Keratinocyte (primary cell): Measurements from ENCODE around the gene CLEC16A. TPM values are rescaled to one million over a fixed set of nuclear protein-coding genes. Genes with fewer than 3 reads are reported as not detected.

Experiments
- DNase-seq: peaks from one replicate; pipeline ENCODE4 v3.0.0-alpha.2; 2011; ENCODE audit warnings: low read depth, missing footprints, low spot score
- FAIRE-seq: peaks from 2 replicates; lab custom pipeline; 2011; peaks lifted over from hg19 to GRCh38; lab: Jason Lieb, UNC
- H2AFZ ChIP-seq: 2 replicates; pipeline ENCODE4 v1.6.0; 2012; ENCODE audit warnings: low read length, control low read depth, inconsistent platforms; ENCODE audit not compliant: control insufficient read depth
- H3K27ac ChIP-seq: 2 replicates; pipeline ENCODE4 v1.5.1; 2011; ENCODE audit warnings: low read length; ENCODE audit not compliant: control insufficient read depth, insufficient read depth
- H3K27me3 ChIP-seq: 3 replicates; pipeline ENCODE4 v1.6.0; 2011; ENCODE audit warnings: low read length; ENCODE audit not compliant: control insufficient read depth, insufficient read depth; ENCODE audit errors: extremely low read depth
- H3K36me3 ChIP-seq, 2 experiments: 2 replicates in 1 of 2; 3 replicates in 1 of 2; pipeline ENCODE4 v1.5.1; 2011; ENCODE audit warnings: low read length in 2 of 2, mild to moderate bottlenecking in 1 of 2; ENCODE audit not compliant: control insufficient read depth in 2 of 2, insufficient read depth in 2 of 2; ENCODE audit errors: extremely low read depth in 1 of 2
- H3K4me1 ChIP-seq: 3 replicates; pipeline ENCODE4 v1.5.1; 2011; ENCODE audit warnings: low read length; ENCODE audit not compliant: control insufficient read depth, insufficient read depth; ENCODE audit errors: extremely low read depth
- H3K4me2 ChIP-seq: 3 replicates; pipeline ENCODE4 v1.6.0; 2011; ENCODE audit warnings: low read depth, low read length; ENCODE audit not compliant: control insufficient read depth, insufficient read depth; ENCODE audit errors: extremely low read depth
- H3K4me3 ChIP-seq, 3 experiments: fragments of 200-600 bp in 1 of 3; sonication (generic) in 1 of 3; 2 replicates in 2 of 3; 3 replicates in 1 of 3; pipeline ENCODE4 v1.5.1; 2011 to 2016; ENCODE audit warnings: low read length in 3 of 3, mild to moderate bottlenecking in 3 of 3, control low read depth in 2 of 3, inconsistent platforms in 1 of 3, low read depth in 1 of 3, mixed read lengths in 1 of 3, mixed run types in 1 of 3, moderate library complexity in 1 of 3; ENCODE audit not compliant: control insufficient read depth in 2 of 3, insufficient read depth in 2 of 3; ENCODE audit errors: extremely low read depth in 1 of 3
- H3K79me2 ChIP-seq: 2 replicates; pipeline ENCODE4 v1.6.0; 2012; ENCODE audit warnings: low read length; ENCODE audit not compliant: control insufficient read depth, insufficient read depth
- H3K9ac ChIP-seq: 3 replicates; pipeline ENCODE4 v1.6.0; 2011; ENCODE audit warnings: low read length; ENCODE audit not compliant: control insufficient read depth, insufficient read depth; ENCODE audit errors: extremely low read depth
- H3K9me1 ChIP-seq: 3 replicates; pipeline ENCODE4 v1.6.0; 2011; ENCODE audit warnings: low read length; ENCODE audit not compliant: control insufficient read depth, insufficient read depth; ENCODE audit errors: extremely low read depth
- H3K9me3 ChIP-seq: 2 replicates; pipeline ENCODE4 v1.5.1; 2012; ENCODE audit warnings: low read depth, low read length; ENCODE audit not compliant: control insufficient read depth
- H4K20me1 ChIP-seq: 3 replicates; pipeline ENCODE4 v1.6.0; 2011; ENCODE audit warnings: low read length; ENCODE audit not compliant: control insufficient read depth, insufficient read depth; ENCODE audit errors: extremely low read depth
- CTCF ChIP-seq, 3 experiments: IDR thresholded peaks in 1 of 3; conservative IDR thresholded peaks in 1 of 3; optimal IDR thresholded peaks in 1 of 3; 2 replicates in 2 of 3; 3 replicates in 1 of 3; pipeline versions ENCODE3 to v1.5.1; 2011; ENCODE audit warnings: low read length in 3 of 3, mild to moderate bottlenecking in 3 of 3, moderate library complexity in 2 of 3, control low read depth in 1 of 3, inconsistent platforms in 1 of 3; ENCODE audit not compliant: insufficient read depth in 2 of 3; ENCODE audit errors: extremely low read depth in 1 of 3
- EZH2 ChIP-seq: IDR thresholded peaks from one replicate; pipeline ENCODE4 v1.6.1; 2012; ENCODE audit warnings: inconsistent platforms, mild to moderate bottlenecking, low read length, moderate library complexity
- dilution Hi-C: fragments of 300-500 bp; cut with MboI; formaldehyde crosslinking; loops from one replicate; pipeline ENCODE4 v1.7.0; 2020; ENCODE audit warnings: low sequenced_read_pairs; ENCODE audit not compliant: extremely low pct_ligation_motif_present
- polyA plus RNA-seq, 5 experiments: library from polyadenylated mRNA; depleted of rRNA in 3 of 5; stranded (reverse) in 3 of 5; stranded (forward) in 1 of 5; unstranded in 1 of 5; fragments of >200 nt; gene quantifications; 1 replicate in 1 of 5; 2 replicates in 3 of 5; 3 replicates in 1 of 5; pipeline versions ENCODE4 v1.2.1 to v1.2.3, GENCODE V29; 2011 to 2012; ENCODE audit warnings: missing spikeins in 2 of 5, low read depth in 1 of 5, low replicate concordance in 1 of 5

Gene CLEC16A
- polyA plus RNA-seq, 1 donor (not counting 4 experiments of a cell fraction or from before 2014, with no cell fraction given): 9.5 TPM

- H3K36me3 ChIP-seq: peaks cover 0 to 13% of the 10 kb centered on the region in 2 experiments
- TF ChIP-seq EZH2 (no peak), CTCF (optimal IDR thresholded peaks at IDR 0.05 in 1 of 3, IDR thresholded peaks at IDR 0.05 in 1 of 3, conservative IDR thresholded peaks at IDR 0.05 in 1 of 3; ENCODE audit: extremely low read depth in 1 of 3, insufficient read depth in 2 of 3, low read length in 3 of 3) (no peak)
- H3K4me3 ChIP-seq: no peak overlapping the region
- no peaks in the 10 kb centered on the region for H4K20me1 ChIP-seq
- DNase-seq (no peak), FAIRE-seq (no peak)
- dilution Hi-C loops: no loop called here
- no peak overlapping the region for H3K9ac ChIP-seq
- H3K4me2 ChIP-seq: no peak overlapping the region
- H3K79me2 ChIP-seq: no peaks in the 10 kb centered on the region
- no peaks in the 10 kb centered on the region for H3K27me3 ChIP-seq
- H3K27ac ChIP-seq: no peak overlapping the region
- no peaks in the 10 kb centered on the region for H3K9me3 ChIP-seq
- H3K9me1 ChIP-seq: no peaks in the 10 kb centered on the region
- H2AFZ ChIP-seq: no peak overlapping the region
- H3K4me1 ChIP-seq: no peaks in the 10 kb centered on the region
Measured at GRCh38 chr16:11071829-11072228, 127.5 kb downstream of the CLEC16A start.

GRCh38 chr16:11072420-11073153 lies 128.2 kb downstream of the CLEC16A start:
- Histone ChIP-seq H3K9ac (no peak overlapping the region), H4K20me1 (no peaks in the 10 kb centered on the region), H3K79me2 (no peaks in the 10 kb centered on the region), H3K4me2 (no peak overlapping the region), H3K4me1 (no peaks in the 10 kb centered on the region), H3K36me3 (peaks cover 0 to 13% of the 10 kb centered on the region in 2 experiments), H3K27me3 (no peaks in the 10 kb centered on the region), H3K27ac (no peak overlapping the region), H3K9me1 (no peaks in the 10 kb centered on the region), H2AFZ (no peak overlapping the region), H3K9me3 (no peaks in the 10 kb centered on the region), H3K4me3 (no peak overlapping the region)
- DNase-seq: no peak
- FAIRE-seq: no peak
- dilution Hi-C loops: no loop called here
- TF ChIP-seq CTCF (optimal IDR thresholded peaks at IDR 0.05 in 1 of 3, IDR thresholded peaks at IDR 0.05 in 1 of 3, conservative IDR thresholded peaks at IDR 0.05 in 1 of 3; ENCODE audit: extremely low read depth in 1 of 3, insufficient read depth in 2 of 3, low read length in 3 of 3) (no peak), EZH2 (no peak)
